GM12801 (cell line): ENCODE results near the gene KCNMB4.

ENCODE experiments used
- CTCF ChIP-seq: IDR thresholded peaks from one replicate; pipeline ENCODE4 v1.5.1; 2011; ENCODE audit warnings: control low read depth; ENCODE audit not compliant: insufficient read length; ENCODE audit errors: extremely low read depth

KCNMB4 gene

GRCh38 chr12:70365648-70366518, at the start of gene KCNMB4:
Gene KCNMB4, plus strand, starts transcription at chr12:70366290. Its CDS starts 445 bp downstream, at chr12:70366735.
- TF ChIP-seq CTCF, result no peak

DNA sequence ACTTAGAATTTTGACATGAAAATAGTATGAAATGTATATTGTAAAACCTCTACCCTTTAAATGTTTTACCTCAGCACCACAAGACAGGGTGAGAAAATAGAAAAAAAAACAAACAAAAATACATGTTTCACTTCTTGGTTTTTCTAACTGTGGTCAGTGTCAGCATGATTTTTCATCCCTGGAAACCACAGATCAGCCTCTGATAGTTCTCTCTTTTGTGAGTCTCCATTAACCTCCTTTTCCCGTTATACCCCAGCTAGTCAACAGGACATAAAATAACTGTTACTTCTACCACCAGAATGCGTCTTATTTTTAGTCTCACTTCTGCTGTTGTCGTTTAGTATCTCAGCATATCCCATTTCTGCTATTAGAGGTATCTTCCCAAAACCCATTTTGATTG, 48.3 kb upstream of the KCNMB4 start:
- no peak for TF ChIP-seq CTCF

DNA sequence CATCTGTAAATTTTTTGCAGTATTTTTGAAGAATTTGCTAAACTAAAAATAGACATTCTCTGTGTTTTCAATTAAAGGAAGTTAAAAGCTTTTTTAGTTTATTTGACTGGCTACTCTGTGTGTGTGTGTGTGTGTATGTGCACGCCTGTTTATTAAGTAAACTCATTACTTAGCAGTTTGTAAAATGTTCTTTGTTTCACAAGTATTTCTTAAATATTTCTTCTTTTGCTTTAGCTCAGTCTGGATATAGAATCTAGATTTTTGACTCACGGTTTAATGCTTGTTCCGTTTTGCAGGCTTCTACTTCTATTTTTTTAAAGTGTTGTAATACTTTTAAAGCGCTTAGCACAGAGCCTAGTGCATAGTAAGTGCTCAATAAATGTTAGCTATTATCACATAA, 46.5 kb upstream of the KCNMB4 start:
- no peak for TF ChIP-seq CTCF

GRCh38 chr12:70321191-70321590, 44.9 kb upstream of the KCNMB4 start:
- no peak for TF ChIP-seq CTCF

- TF ChIP-seq CTCF, result no peak
Measured at GRCh38 chr12:70327541-70327940, 38.5 kb upstream of the KCNMB4 start.

- TF ChIP-seq CTCF, result no peak
Measured at GRCh38 chr12:70329728-70330127, 36.4 kb upstream of the KCNMB4 start.

- TF ChIP-seq CTCF, result no peak
Measured at GRCh38 chr12:70330158-70330557, 35.9 kb upstream of the KCNMB4 start.

GRCh38 chr12:70332236-70332635, 33.9 kb upstream of the KCNMB4 start:
- no peak for TF ChIP-seq CTCF
